SK-N-SH treated with all-trans-retinoic acid at 6 μM for 48 hours (cell line): ENCODE measurements around the gene IFI27L1.

Experiments
- ATAC-seq: fragments of 200-7000 bp; cut with Tn5 transposase; 3 replicates; pipeline ENCODE4 v1.9.1; 2020; ENCODE audit warnings: mild to moderate bottlenecking, moderate library complexity
- ARNTL ChIP-seq: fragments of 450-650 bp; formaldehyde crosslinking; IDR thresholded peaks from 2 replicates; pipeline ENCODE4 v1.5.0; 2020; ENCODE audit warnings: low read depth, mild to moderate bottlenecking, moderate library complexity, borderline replicate concordance
- BACH2 ChIP-seq: fragments of 250-450 bp; sonication (Bioruptor Pico); IDR thresholded peaks from 2 replicates; pipeline ENCODE4 v1.9.0; 2021; ENCODE audit warnings: mild to moderate bottlenecking, borderline replicate concordance
- CSDC2 ChIP-seq: fragments of 250-450 bp; sonication (Bioruptor Pico); IDR thresholded peaks from 2 replicates; pipeline ENCODE4 v1.5.0; 2020; ENCODE audit warnings: mild to moderate bottlenecking, moderate library complexity
- CSRNP3 ChIP-seq: fragments of 250-450 bp; sonication (Bioruptor Pico); IDR thresholded peaks from 2 replicates; pipeline ENCODE4 v1.5.1; 2021; ENCODE audit warnings: mild to moderate bottlenecking, moderate library complexity
- ESRRG ChIP-seq: fragments of 250-450 bp; sonication (Bioruptor Pico); IDR thresholded peaks from 2 replicates; pipeline ENCODE4 v1.6.1; 2021; ENCODE audit warnings: mild to moderate bottlenecking
- GLIS3 ChIP-seq: fragments of 250-450 bp; sonication (Bioruptor Pico); IDR thresholded peaks from 2 replicates; pipeline ENCODE4 v1.5.0; 2020; ENCODE audit warnings: mild to moderate bottlenecking, moderate library complexity
- ISL1 ChIP-seq: fragments of 250-450 bp; sonication (Bioruptor Pico); IDR thresholded peaks from 2 replicates; pipeline ENCODE4 v2.1.2; 2022; ENCODE audit warnings: mild to moderate bottlenecking, moderate library complexity
- OSR1 ChIP-seq: fragments of 250-450 bp; sonication (Bioruptor Pico); IDR thresholded peaks from 2 replicates; pipeline ENCODE4 v1.8.0; 2022; ENCODE audit warnings: moderate library complexity, mild to moderate bottlenecking, inconsistent platforms
- PATZ1 ChIP-seq: fragments of 250-450 bp; sonication (Bioruptor Pico); IDR thresholded peaks from 2 replicates; pipeline ENCODE4 v1.8.0; 2020; ENCODE audit warnings: mild to moderate bottlenecking, moderate library complexity, borderline replicate concordance
- POU6F1 ChIP-seq: fragments of 250-450 bp; sonication (Bioruptor Pico); IDR thresholded peaks from 2 replicates; pipeline ENCODE4 v1.8.0; 2021; ENCODE audit warnings: low read depth, mild to moderate bottlenecking, moderate library complexity, borderline replicate concordance
- PPARA ChIP-seq: fragments of 250-450 bp; sonication (Bioruptor Pico); IDR thresholded peaks from 2 replicates; pipeline ENCODE4 v1.5.0; 2020; ENCODE audit warnings: mild to moderate bottlenecking, borderline replicate concordance
- RARB ChIP-seq: fragments of 250-450 bp; sonication (Bioruptor Pico); IDR thresholded peaks from 2 replicates; pipeline ENCODE4 v1.8.0; 2021; ENCODE audit warnings: mild to moderate bottlenecking, moderate library complexity
- SNAI2 ChIP-seq: fragments of 250-450 bp; sonication (Bioruptor Pico); IDR thresholded peaks from 2 replicates; pipeline ENCODE4 v1.5.0; 2020; ENCODE audit warnings: mild to moderate bottlenecking, moderate library complexity
- TCF4 ChIP-seq: fragments of 250-450 bp; sonication (Bioruptor Pico); IDR thresholded peaks from 2 replicates; pipeline ENCODE4 v1.8.0; 2021; ENCODE audit warnings: mild to moderate bottlenecking, moderate library complexity, borderline replicate concordance
- TOX ChIP-seq: fragments of 250-450 bp; sonication (Bioruptor Pico); IDR thresholded peaks from 2 replicates; pipeline ENCODE4 v1.8.0; 2021; ENCODE audit warnings: mild to moderate bottlenecking, moderate library complexity, borderline replicate concordance
- TSHZ2 ChIP-seq: fragments of 250-450 bp; sonication (Bioruptor Pico); IDR thresholded peaks from 2 replicates; pipeline ENCODE4 v1.5.0; 2020; ENCODE audit warnings: mild to moderate bottlenecking, moderate library complexity
- ZC3H10 ChIP-seq: fragments of 250-450 bp; sonication (Bioruptor Pico); IDR thresholded peaks from 2 replicates; pipeline ENCODE4 v1.5.1; 2021; ENCODE audit warnings: mild to moderate bottlenecking, moderate library complexity
- ZFP3 ChIP-seq: fragments of 250-450 bp; sonication (Bioruptor Pico); IDR thresholded peaks from 2 replicates; pipeline ENCODE4 v1.5.0; 2020; ENCODE audit warnings: mild to moderate bottlenecking, moderate library complexity
- ZFP30 ChIP-seq: fragments of 450-650 bp; formaldehyde crosslinking; IDR thresholded peaks from 2 replicates; pipeline ENCODE4 v1.5.0; 2022; ENCODE audit warnings: mild to moderate bottlenecking, moderate library complexity
- ZNF565 ChIP-seq: fragments of 450-650 bp; formaldehyde crosslinking; conservative IDR thresholded peaks from 2 replicates; pipeline ENCODE4 v1.5.0; 2020; ENCODE audit warnings: low read depth, mild to moderate bottlenecking, moderate library complexity
- ZNF8 ChIP-seq: fragments of 450-650 bp; formaldehyde crosslinking; IDR thresholded peaks from 2 replicates; pipeline ENCODE4 v1.5.0; 2020; ENCODE audit warnings: mild to moderate bottlenecking, moderate library complexity

IFI27L1 gene

GRCh38 chr14:94113073-94113472 lies 32.0 kb downstream of the IFI27L1 start:
- no peak for TF ChIP-seq TSHZ2
- TF ChIP-seq ZC3H10: no peak
- no peak for TF ChIP-seq ZFP30 (CRISPR knock-in tag)
- no peak for TF ChIP-seq TCF4 (CRISPR knock-in tag)
- no peak for TF ChIP-seq TOX (CRISPR knock-in tag)
- TF ChIP-seq POU6F1 (CRISPR knock-in tag): no peak
- TF ChIP-seq ZNF8: no peak
- no peak for TF ChIP-seq ISL1 (CRISPR knock-in tag)
- TF ChIP-seq SNAI2 (CRISPR knock-in tag): no peak
- TF ChIP-seq CSDC2 (CRISPR knock-in tag): no peak
- TF ChIP-seq ZNF565: no peak
- no peak for TF ChIP-seq ESRRG (CRISPR knock-in tag)
- TF ChIP-seq GLIS3 (CRISPR knock-in tag): no peak
- ATAC-seq: no peak

- ATAC-seq: no peak; the same call in 2 of the 3 replicates
- no peak for TF ChIP-seq PATZ1
- TF ChIP-seq ZFP3 (CRISPR knock-in tag): no peak
- TF ChIP-seq TSHZ2: no peak
- TF ChIP-seq TCF4 (CRISPR knock-in tag): no peak
- TF ChIP-seq CSRNP3 (CRISPR knock-in tag): no peak
- no peak for TF ChIP-seq TOX (CRISPR knock-in tag)
- no peak for TF ChIP-seq ISL1 (CRISPR knock-in tag)
- no peak for TF ChIP-seq OSR1 (CRISPR knock-in tag)
- no peak for TF ChIP-seq BACH2 (CRISPR knock-in tag)
- no peak for TF ChIP-seq ZC3H10
- no peak for TF ChIP-seq CSDC2 (CRISPR knock-in tag)
- no peak for TF ChIP-seq PPARA (CRISPR knock-in tag)
- no peak for TF ChIP-seq ZNF565
- no peak for TF ChIP-seq ARNTL (CRISPR knock-in tag)
- no peak for TF ChIP-seq ZNF8
- TF ChIP-seq RARB: no peak
- no peak for TF ChIP-seq SNAI2 (CRISPR knock-in tag)
- TF ChIP-seq GLIS3 (CRISPR knock-in tag): no peak
- no peak for TF ChIP-seq POU6F1 (CRISPR knock-in tag)
Measured at GRCh38 chr14:94113490-94113889, 32.4 kb downstream of the IFI27L1 start.
